Vagina (tissue), 2 donors: ENCODE data around the gene ZEB2. TPM values are rescaled to one million over a fixed set of nuclear protein-coding genes. Genes with fewer than 3 reads are reported as not detected.
A peak's percentile ranks its signal among the peaks of the same experiment; 100 is the strongest.

Source experiments
- DNase-seq, 2 donors: peaks; one replicate each; pipeline ENCODE4 v3.0.0-alpha.2; 2017; ENCODE audit errors: extremely low spot score in 2 of 2
- H3K27ac ChIP-seq: fragments of 200-600 bp; sonication (generic); one replicate; pipeline ENCODE4 v1.5.1; 2019
- H3K27me3 ChIP-seq: fragments of 200-600 bp; sonication (generic); one replicate; pipeline ENCODE4 v1.5.1; 2019
- H3K36me3 ChIP-seq, 2 donors: fragments of 200-600 bp; sonication (generic); one replicate each; pipeline ENCODE4 v1.5.1; 2017 to 2019
- H3K4me1 ChIP-seq: fragments of 200-600 bp; sonication (generic); one replicate; pipeline ENCODE4 v1.5.1; 2019
- H3K4me3 ChIP-seq, 2 donors: fragments of 200-600 bp; sonication (generic); 1 replicate in 1 of 2; 2 replicates in 1 of 2; pipeline ENCODE4 v1.5.1; 2016 to 2019
- H3K9me3 ChIP-seq: fragments of 200-600 bp; sonication (generic); one replicate; pipeline ENCODE4 v1.5.1; 2019
- CTCF ChIP-seq, 3 experiments: fragments of 450-650 bp in 2 of 3; fragments of 200-600 bp in 1 of 3; sonication (generic) in 1 of 3; IDR thresholded peaks; one replicate each; pipeline ENCODE4 v1.5.1; 2017 to 2019; ENCODE audit warnings: antibody characterized with exemption in 3 of 3, mild to moderate bottlenecking in 2 of 3, moderate library complexity in 2 of 3
- POLR2A ChIP-seq, 2 donors: fragments of 450-650 bp; IDR thresholded peaks; one replicate each; pipeline ENCODE4 v1.6.1; 2017; ENCODE audit warnings: antibody characterized with exemption in 2 of 2, mild to moderate bottlenecking in 2 of 2, moderate library complexity in 2 of 2
- POLR2AphosphoS5 ChIP-seq, 2 donors: sonication (generic); formaldehyde crosslinking; IDR thresholded peaks; one replicate each; pipeline ENCODE4 v1.9.0; 2017; ENCODE audit warnings: antibody characterized with exemption in 2 of 2, mild to moderate bottlenecking in 2 of 2, low read depth in 1 of 2; ENCODE audit not compliant: insufficient read depth in 1 of 2
- intact Hi-C: fragments of 100-400 bp; cut with DNase I; formaldehyde crosslinking; loops from one replicate; pipeline ENCODE4 v1.15.1; 2023
- total RNA-seq: library from RNA; depleted of rRNA; stranded (reverse); fragments of >200 nt; gene quantifications from one replicate; pipeline ENCODE4 v1.2.3, GENCODE V29; 2016

Gene ZEB2
- total RNA-seq, 1 donor from 2014 or later: 63.6 TPM

GRCh38 chr2:144459286-144459685 lies 60.6 kb downstream of the ZEB2 start:
- Histone ChIP-seq H3K4me1 (peaks cover 79% of the 10 kb centered on the region), H3K27ac (no peak overlapping the region), H3K9me3 (no peaks in the 10 kb centered on the region), H3K4me3 (no peak overlapping the region), H3K36me3 (no peaks in the 10 kb centered on the region), H3K27me3 (no peaks in the 10 kb centered on the region)
- intact Hi-C loops: no loop called here
- no peak for TF ChIP-seq CTCF (IDR thresholded peaks at IDR 0.05)
- no peak for TF ChIP-seq POLR2A (IDR thresholded peaks at IDR 0.05)
- no peak for TF ChIP-seq POLR2AphosphoS5 (IDR thresholded peaks at IDR 0.05; ENCODE audit: insufficient read depth in 1 of 2, low read depth in 1 of 2)
- no peak for DNase-seq

GRCh38 chr2:144458541-144458940 lies 61.4 kb downstream of the ZEB2 start:
- Histone ChIP-seq H3K27me3 (no peaks in the 10 kb centered on the region), H3K36me3 (no peaks in the 10 kb centered on the region), H3K9me3 (no peaks in the 10 kb centered on the region), H3K4me3 (no peak overlapping the region), H3K27ac (no peak overlapping the region), H3K4me1 (peaks cover 84% of the 10 kb centered on the region)
- DNase-seq: no peak
- intact Hi-C loops: no loop called here
- TF ChIP-seq POLR2AphosphoS5 (IDR thresholded peaks at IDR 0.05; ENCODE audit: insufficient read depth in 1 of 2, low read depth in 1 of 2) (no peak), POLR2A (IDR thresholded peaks at IDR 0.05) (no peak), CTCF (IDR thresholded peaks at IDR 0.05) (no peak)

GRCh38 chr2:144456680-144457079 lies 63.2 kb downstream of the ZEB2 start:
- peaks cover 89% of the 10 kb centered on the region for H3K4me1 ChIP-seq

GRCh38 chr2:144455987-144456386 lies 63.9 kb downstream of the ZEB2 start:
- intact Hi-C loops: no loop called here
- H3K4me1 ChIP-seq: peaks cover 93% of the 10 kb centered on the region
- TF ChIP-seq POLR2AphosphoS5 (IDR thresholded peaks at IDR 0.05; ENCODE audit: insufficient read depth in 1 of 2, low read depth in 1 of 2) (no peak), POLR2A (IDR thresholded peaks at IDR 0.05) (no peak), CTCF (IDR thresholded peaks at IDR 0.05) (no peak)
- H3K27me3 ChIP-seq: no peaks in the 10 kb centered on the region
- no peak overlapping the region for H3K4me3 ChIP-seq
- no peak for DNase-seq
- no peaks in the 10 kb centered on the region for H3K36me3 ChIP-seq
- H3K9me3 ChIP-seq: no peaks in the 10 kb centered on the region
- H3K27ac ChIP-seq: no peak overlapping the region

More at GRCh38 chr2:144456680-144457079, 63.2 kb downstream of the ZEB2 start:
- Histone ChIP-seq H3K27me3 (no peaks in the 10 kb centered on the region), H3K27ac (no peak overlapping the region), H3K4me3 (no peak overlapping the region), H3K36me3 (no peaks in the 10 kb centered on the region), H3K9me3 (no peaks in the 10 kb centered on the region)
- intact Hi-C loops: no loop called here
- no peak for TF ChIP-seq POLR2A (IDR thresholded peaks at IDR 0.05)
- no peak for TF ChIP-seq CTCF (IDR thresholded peaks at IDR 0.05)
- TF ChIP-seq POLR2AphosphoS5 (IDR thresholded peaks at IDR 0.05; ENCODE audit: insufficient read depth in 1 of 2, low read depth in 1 of 2): no peak
- no peak for DNase-seq

- Histone ChIP-seq H3K4me1 (peaks cover 95% of the 10 kb centered on the region), H3K4me3 (no peak overlapping the region), H3K27ac (peak overlapping the region; percentile 27), H3K36me3 (no peaks in the 10 kb centered on the region), H3K27me3 (no peaks in the 10 kb centered on the region), H3K9me3 (no peaks in the 10 kb centered on the region)
- no peak for TF ChIP-seq POLR2A (IDR thresholded peaks at IDR 0.05)
- TF ChIP-seq POLR2AphosphoS5 (IDR thresholded peaks at IDR 0.05; ENCODE audit: insufficient read depth in 1 of 2, low read depth in 1 of 2): no peak
- TF ChIP-seq CTCF (IDR thresholded peaks at IDR 0.05): no peak
- intact Hi-C loops: loop anchor here (5.0 kb wide), 1 partner anchor 63 kb away; no protein-coding TSS in a partner anchor
- DNase-seq: no peak
Observed at GRCh38 chr2:144454466-144455287, 65.2 kb downstream of the ZEB2 start.
